Keratinocyte (primary cell): ENCODE measurements around the gene SPA17. TPM values are rescaled to one million over a fixed set of nuclear protein-coding genes. Genes with fewer than 3 reads are reported as not detected.

Experiments
- DNase-seq: peaks from one replicate; pipeline ENCODE4 v3.0.0-alpha.2; 2011; ENCODE audit warnings: low read depth, missing footprints, low spot score
- FAIRE-seq: peaks from 2 replicates; lab custom pipeline; 2011; peaks lifted over from hg19 to GRCh38; lab: Jason Lieb, UNC
- H2AFZ ChIP-seq: 2 replicates; pipeline ENCODE4 v1.6.0; 2012; ENCODE audit warnings: low read length, control low read depth, inconsistent platforms; ENCODE audit not compliant: control insufficient read depth
- H3K27ac ChIP-seq: 2 replicates; pipeline ENCODE4 v1.5.1; 2011; ENCODE audit warnings: low read length; ENCODE audit not compliant: control insufficient read depth, insufficient read depth
- H3K27me3 ChIP-seq: 3 replicates; pipeline ENCODE4 v1.6.0; 2011; ENCODE audit warnings: low read length; ENCODE audit not compliant: control insufficient read depth, insufficient read depth; ENCODE audit errors: extremely low read depth
- H3K36me3 ChIP-seq, 2 experiments: 2 replicates in 1 of 2; 3 replicates in 1 of 2; pipeline ENCODE4 v1.5.1; 2011; ENCODE audit warnings: low read length in 2 of 2, mild to moderate bottlenecking in 1 of 2; ENCODE audit not compliant: control insufficient read depth in 2 of 2, insufficient read depth in 2 of 2; ENCODE audit errors: extremely low read depth in 1 of 2
- H3K4me1 ChIP-seq: 3 replicates; pipeline ENCODE4 v1.5.1; 2011; ENCODE audit warnings: low read length; ENCODE audit not compliant: control insufficient read depth, insufficient read depth; ENCODE audit errors: extremely low read depth
- H3K4me2 ChIP-seq: 3 replicates; pipeline ENCODE4 v1.6.0; 2011; ENCODE audit warnings: low read depth, low read length; ENCODE audit not compliant: control insufficient read depth, insufficient read depth; ENCODE audit errors: extremely low read depth
- H3K4me3 ChIP-seq, 3 experiments: fragments of 200-600 bp in 1 of 3; sonication (generic) in 1 of 3; 2 replicates in 2 of 3; 3 replicates in 1 of 3; pipeline ENCODE4 v1.5.1; 2011 to 2016; ENCODE audit warnings: low read length in 3 of 3, mild to moderate bottlenecking in 3 of 3, control low read depth in 2 of 3, inconsistent platforms in 1 of 3, low read depth in 1 of 3, mixed read lengths in 1 of 3, mixed run types in 1 of 3, moderate library complexity in 1 of 3; ENCODE audit not compliant: control insufficient read depth in 2 of 3, insufficient read depth in 2 of 3; ENCODE audit errors: extremely low read depth in 1 of 3
- H3K79me2 ChIP-seq: 2 replicates; pipeline ENCODE4 v1.6.0; 2012; ENCODE audit warnings: low read length; ENCODE audit not compliant: control insufficient read depth, insufficient read depth
- H3K9ac ChIP-seq: 3 replicates; pipeline ENCODE4 v1.6.0; 2011; ENCODE audit warnings: low read length; ENCODE audit not compliant: control insufficient read depth, insufficient read depth; ENCODE audit errors: extremely low read depth
- H3K9me1 ChIP-seq: 3 replicates; pipeline ENCODE4 v1.6.0; 2011; ENCODE audit warnings: low read length; ENCODE audit not compliant: control insufficient read depth, insufficient read depth; ENCODE audit errors: extremely low read depth
- H3K9me3 ChIP-seq: 2 replicates; pipeline ENCODE4 v1.5.1; 2012; ENCODE audit warnings: low read depth, low read length; ENCODE audit not compliant: control insufficient read depth
- H4K20me1 ChIP-seq: 3 replicates; pipeline ENCODE4 v1.6.0; 2011; ENCODE audit warnings: low read length; ENCODE audit not compliant: control insufficient read depth, insufficient read depth; ENCODE audit errors: extremely low read depth
- CTCF ChIP-seq, 3 experiments: IDR thresholded peaks in 1 of 3; conservative IDR thresholded peaks in 1 of 3; optimal IDR thresholded peaks in 1 of 3; 2 replicates in 2 of 3; 3 replicates in 1 of 3; pipeline versions ENCODE3 to v1.5.1; 2011; ENCODE audit warnings: low read length in 3 of 3, mild to moderate bottlenecking in 3 of 3, moderate library complexity in 2 of 3, control low read depth in 1 of 3, inconsistent platforms in 1 of 3; ENCODE audit not compliant: insufficient read depth in 2 of 3; ENCODE audit errors: extremely low read depth in 1 of 3
- EZH2 ChIP-seq: IDR thresholded peaks from one replicate; pipeline ENCODE4 v1.6.1; 2012; ENCODE audit warnings: inconsistent platforms, mild to moderate bottlenecking, low read length, moderate library complexity
- dilution Hi-C: fragments of 300-500 bp; cut with MboI; formaldehyde crosslinking; loops from one replicate; pipeline ENCODE4 v1.7.0; 2020; ENCODE audit warnings: low sequenced_read_pairs; ENCODE audit not compliant: extremely low pct_ligation_motif_present
- polyA plus RNA-seq, 5 experiments: library from polyadenylated mRNA; depleted of rRNA in 3 of 5; stranded (reverse) in 3 of 5; stranded (forward) in 1 of 5; unstranded in 1 of 5; fragments of >200 nt; gene quantifications; 1 replicate in 1 of 5; 2 replicates in 3 of 5; 3 replicates in 1 of 5; pipeline versions ENCODE4 v1.2.1 to v1.2.3, GENCODE V29; 2011 to 2012; ENCODE audit warnings: missing spikeins in 2 of 5, low read depth in 1 of 5, low replicate concordance in 1 of 5

Gene SPA17
- polyA plus RNA-seq, 1 donor (not counting 4 experiments of a cell fraction or from before 2014, with no cell fraction given): 19.5 TPM

DNA sequence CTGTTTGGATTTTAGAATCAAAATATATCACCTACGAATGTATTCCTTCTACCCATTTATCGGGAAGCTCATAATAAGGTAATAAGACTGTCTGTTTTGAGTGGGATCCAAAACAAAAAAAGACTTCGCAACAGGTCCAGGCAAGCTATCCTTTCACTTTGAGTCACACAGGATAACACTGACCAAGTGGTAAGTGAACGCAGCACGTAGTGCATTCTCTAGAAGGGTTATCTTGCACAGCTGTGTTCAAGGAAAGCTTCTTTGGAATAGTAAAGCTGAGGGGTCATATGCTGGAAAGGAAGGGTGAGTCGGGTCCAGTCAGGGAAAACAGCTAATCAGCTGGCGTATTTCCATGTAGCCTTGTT lies 43.7 kb downstream of the SPA17 start:
- TF ChIP-seq EZH2: no peak
- no peak for TF ChIP-seq CTCF (optimal IDR thresholded peaks at IDR 0.05 in 1 of 3, IDR thresholded peaks at IDR 0.05 in 1 of 3, conservative IDR thresholded peaks at IDR 0.05 in 1 of 3; ENCODE audit: extremely low read depth in 1 of 3, insufficient read depth in 2 of 3, low read length in 3 of 3)
- Histone ChIP-seq H2AFZ (peak overlapping the region; percentile 59), H3K9me3 (no peaks in the 10 kb centered on the region), H4K20me1 (no peaks in the 10 kb centered on the region), H3K27me3 (peaks cover 34% of the 10 kb centered on the region), H3K36me3 (no peaks in the 10 kb centered on the region), H3K4me2 (peak overlapping the region; percentile 97), H3K9ac (peak overlapping the region; percentile 37), H3K79me2 (no peaks in the 10 kb centered on the region), H3K9me1 (no peaks in the 10 kb centered on the region), H3K4me3 (peak overlapping the region in 2 of 3 experiments; percentile 56 to 60), H3K27ac (peak overlapping the region; percentile 50), H3K4me1 (peaks cover 32% of the 10 kb centered on the region)
- FAIRE-seq (peak; percentile 94), DNase-seq (peak; percentile 32)
- dilution Hi-C loops: no loop called here

DNA sequence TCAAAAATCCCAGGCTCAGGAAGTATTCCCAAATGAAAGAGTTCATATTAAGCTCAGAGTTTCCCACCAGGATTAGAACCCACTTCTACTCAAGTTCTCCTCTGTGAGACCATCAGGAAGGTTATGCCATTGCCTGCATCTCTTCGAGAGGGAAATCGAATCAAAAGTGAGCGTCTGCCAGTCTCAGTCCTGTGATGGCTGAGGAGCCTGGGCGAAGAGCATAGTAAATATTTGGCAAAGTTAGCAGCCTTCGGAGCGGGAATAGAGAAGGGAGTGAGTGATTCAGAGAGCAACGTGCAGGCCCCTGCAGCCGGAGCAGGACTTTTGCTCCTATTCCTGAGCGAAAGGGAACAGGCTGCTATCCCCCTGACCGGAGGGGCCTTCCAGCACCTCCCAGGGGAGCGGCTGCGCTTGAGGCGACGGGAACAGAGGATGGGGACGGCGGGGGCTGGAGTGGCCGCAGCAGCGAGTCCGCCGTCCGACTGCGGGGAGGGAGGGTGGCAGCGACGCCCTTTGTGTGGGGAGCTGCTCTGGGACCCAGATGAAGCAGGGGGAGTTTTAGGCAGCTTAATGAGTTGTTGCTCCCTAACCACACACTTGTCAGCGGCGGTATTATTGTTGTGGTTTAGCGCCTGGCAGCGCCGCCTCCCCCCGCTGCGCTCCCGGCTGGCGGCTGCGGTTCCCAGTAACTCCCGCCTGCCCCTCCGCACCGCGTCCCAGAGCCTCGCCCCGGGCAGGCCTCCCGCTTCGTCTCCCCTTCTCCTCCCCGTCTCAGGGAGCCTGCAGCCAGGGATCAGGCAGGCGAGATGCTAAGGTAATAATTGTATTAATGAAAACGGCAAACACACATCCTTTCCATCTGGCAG lies 44.3 kb downstream of the SPA17 start:
- Histone ChIP-seq H3K36me3 (no peaks in the 10 kb centered on the region), H2AFZ (peak overlapping the region; percentile 59), H3K4me3 (peak overlapping the region in 2 of 3 experiments; percentile 56 to 60), H3K79me2 (no peaks in the 10 kb centered on the region), H3K4me1 (peaks cover 32% of the 10 kb centered on the region), H3K27me3 (peaks cover 36% of the 10 kb centered on the region), H3K27ac (peak overlapping the region; percentile 50), H3K9me1 (no peaks in the 10 kb centered on the region), H4K20me1 (no peaks in the 10 kb centered on the region), H3K9me3 (no peaks in the 10 kb centered on the region), H3K9ac (peak overlapping the region; percentile 37), H3K4me2 (peak overlapping the region; percentile 97)
- no peak for DNase-seq
- TF ChIP-seq EZH2 (peak; percentile 62), CTCF (optimal IDR thresholded peaks at IDR 0.05 in 1 of 3, IDR thresholded peaks at IDR 0.05 in 1 of 3, conservative IDR thresholded peaks at IDR 0.05 in 1 of 3; ENCODE audit: extremely low read depth in 1 of 3, insufficient read depth in 2 of 3, low read length in 3 of 3) (no peak)
- dilution Hi-C loops: no loop called here
- no peak for FAIRE-seq
